GM21526 (cell line): ENCODE data around the gene MON1A.

Experiments
- ATAC-seq: cut with Tn5 transposase; IDR thresholded peaks from one replicate; pipeline ENCODE4 v1.9.1; 2021; ENCODE audit warnings: moderate library complexity; ENCODE audit not compliant: unreplicated experiment, low FRiP score

MON1A gene

DNA sequence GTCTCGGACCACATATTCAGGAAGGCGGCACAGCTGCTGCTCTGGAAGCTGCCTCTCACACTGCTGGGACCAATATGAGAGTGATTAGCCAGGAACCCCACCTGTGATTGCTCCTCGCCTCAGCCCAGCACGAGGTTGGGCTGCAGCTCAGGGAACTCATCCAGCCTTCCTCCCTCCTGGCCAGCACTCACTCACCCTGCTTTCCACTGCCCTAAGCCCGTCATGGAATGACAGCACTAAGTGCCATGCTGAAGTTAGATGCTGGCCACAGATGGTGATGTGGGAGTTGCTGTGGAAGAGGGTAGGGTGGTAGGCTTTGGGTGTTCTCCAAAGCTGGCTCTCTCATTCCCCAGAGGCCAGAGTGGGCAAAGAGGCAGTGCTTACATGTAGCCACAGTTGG lies 33.3 kb downstream of the MON1A start:
- no peak for ATAC-seq

DNA sequence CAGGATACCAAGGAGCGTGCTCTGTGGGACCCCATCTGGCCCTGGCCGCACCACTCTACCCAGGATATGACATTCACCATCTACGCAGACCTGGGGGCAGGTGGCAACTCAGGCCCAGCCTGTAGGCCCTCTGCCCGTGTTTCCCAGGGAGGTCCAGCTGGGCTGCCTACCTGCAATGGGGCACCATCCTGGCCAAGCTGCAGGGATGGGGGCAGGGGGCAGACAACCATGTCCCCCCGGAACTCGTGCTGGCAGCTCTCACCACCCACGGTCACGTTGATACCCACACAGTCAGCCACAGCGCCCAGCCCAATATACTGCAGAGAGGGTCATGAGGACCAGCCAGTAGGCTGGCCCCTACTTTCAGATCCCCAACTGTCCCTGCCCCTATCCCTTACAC lies 33.8 kb downstream of the MON1A start:
- ATAC-seq, result no peak

DNA sequence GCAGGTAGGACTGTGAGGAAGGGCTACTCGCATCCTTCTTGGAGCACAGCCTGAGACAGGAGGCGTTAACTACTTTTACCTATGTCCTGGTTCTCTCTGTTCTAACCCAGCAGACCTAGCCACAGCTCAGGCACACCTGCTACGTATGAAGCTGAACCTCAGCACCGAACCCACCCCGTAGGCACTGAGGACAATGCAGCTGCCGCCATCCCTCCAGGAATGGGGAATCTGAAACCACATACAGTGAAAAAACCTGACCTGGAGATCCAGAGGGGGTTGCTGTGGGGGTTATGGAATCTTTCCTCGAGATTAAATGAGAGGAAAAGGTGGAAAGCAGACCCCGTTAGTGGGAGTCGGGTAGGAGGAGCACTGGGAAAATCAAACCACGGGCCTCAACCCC lies 40.3 kb downstream of the MON1A start:
- no peak for ATAC-seq

DNA sequence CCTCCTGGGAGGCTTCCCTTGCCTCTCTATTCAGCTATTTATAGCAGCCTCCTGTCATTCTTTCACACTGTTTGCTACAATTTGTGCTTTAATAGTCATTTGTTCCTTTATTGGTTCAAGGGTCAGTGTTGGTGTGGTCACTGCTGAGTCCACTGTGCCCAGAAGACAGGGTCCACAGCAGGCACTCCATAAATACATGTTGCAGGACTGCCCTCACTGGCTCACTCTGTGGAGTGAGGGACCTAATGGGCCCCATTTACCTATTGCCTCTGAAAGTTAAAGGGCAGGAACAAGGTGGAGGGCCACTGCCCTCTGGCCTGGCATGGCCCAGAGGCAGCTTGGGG lies 42.7 kb downstream of the MON1A start:
- no peak for ATAC-seq

DNA sequence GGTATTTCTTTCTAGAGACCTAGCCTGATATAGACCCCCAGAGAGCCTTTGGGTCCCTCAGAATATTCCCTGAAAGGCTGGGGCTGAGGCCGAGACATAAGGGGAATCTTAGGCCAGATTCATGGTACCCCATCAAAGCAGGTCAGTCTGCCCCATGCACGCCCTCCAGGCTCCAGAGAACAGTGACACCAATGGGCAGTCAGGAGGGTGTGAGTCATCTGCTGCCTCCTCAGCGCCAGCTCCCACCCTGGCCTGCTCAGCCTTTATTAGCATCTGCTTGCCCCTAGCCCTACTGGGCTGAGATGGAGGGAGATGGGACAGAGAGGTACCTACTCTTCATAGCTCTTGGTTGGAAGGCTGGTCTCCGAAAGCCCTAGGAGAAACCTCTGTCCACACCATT lies 45.6 kb downstream of the MON1A start:
- ATAC-seq, result no peak

DNA sequence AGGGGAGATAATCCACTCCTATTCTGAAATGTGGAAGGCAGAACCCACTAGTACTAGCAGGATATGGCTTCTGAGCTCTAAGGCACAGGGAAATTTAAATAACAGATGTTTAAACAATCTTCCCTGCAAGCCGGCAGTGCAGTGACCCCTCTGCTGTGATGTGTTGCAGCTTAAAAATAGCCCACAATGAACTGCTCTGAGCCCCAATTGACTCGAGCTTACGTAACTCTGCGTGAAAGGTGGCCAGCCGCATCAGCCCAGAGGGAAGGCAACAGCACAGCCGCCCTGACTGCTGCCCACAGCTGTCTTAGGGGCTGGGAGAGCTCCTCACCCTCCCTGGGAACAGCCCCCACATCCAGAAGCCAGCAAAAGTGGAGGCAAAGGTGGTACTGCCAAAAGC lies 47.4 kb downstream of the MON1A start:
- no peak for ATAC-seq

DNA sequence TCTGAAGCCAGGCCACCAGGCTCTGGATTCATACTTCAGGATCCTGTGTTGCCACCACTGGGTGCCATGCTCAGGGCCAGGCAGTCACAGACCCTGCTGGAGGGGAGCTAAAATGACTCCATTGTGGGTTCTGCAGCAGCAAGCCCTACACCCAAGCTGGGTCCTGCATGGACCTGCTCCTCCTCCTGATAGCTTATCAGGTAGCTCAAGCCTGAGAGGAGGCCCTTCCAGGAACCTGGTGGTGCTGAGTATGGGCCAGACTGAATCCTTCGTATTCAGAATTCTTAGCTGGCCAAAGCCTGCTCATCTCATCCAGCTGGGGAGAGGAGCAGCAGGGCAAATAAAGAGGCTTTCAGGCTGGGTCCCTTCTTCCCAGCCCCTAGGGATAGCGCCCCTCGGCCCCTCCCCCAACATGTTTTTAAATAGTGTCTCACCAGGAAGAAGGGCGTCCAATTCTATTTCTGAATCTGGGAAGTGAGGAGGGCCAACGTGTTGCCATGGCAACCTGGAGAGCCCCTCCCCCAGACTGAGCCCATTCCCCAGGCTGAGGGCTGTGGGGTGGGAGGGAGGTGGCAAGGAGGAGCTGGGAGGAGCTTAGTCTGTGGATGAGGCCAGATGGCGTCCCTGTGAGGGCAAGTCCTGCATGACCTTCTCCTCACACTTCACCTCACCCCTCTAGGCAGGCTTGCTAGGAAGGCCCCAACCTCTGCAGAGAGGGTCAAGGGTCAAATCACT lies 48.9 kb downstream of the MON1A start:
- ATAC-seq, result no peak

DNA sequence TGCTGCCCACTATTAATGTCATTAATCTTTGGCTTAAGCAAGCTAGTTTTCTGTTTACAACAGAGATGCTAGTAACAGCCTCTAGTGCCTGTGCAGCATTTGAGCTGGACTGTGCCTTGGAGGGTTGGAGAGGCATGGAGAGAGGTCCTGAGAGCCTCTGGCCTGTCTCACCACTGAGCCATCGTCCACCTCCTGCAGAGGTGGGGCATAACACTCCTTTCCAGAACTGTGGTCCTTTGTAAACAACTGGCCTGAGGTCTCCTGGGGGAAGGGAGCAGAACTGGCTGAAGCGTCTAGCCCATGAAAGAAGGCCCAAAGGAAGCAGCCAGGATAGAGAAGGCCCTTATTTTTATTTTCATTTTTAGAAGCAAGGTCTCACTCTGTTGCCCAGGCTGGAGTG lies 49.9 kb downstream of the MON1A start:
- ATAC-seq, result no peak

DNA sequence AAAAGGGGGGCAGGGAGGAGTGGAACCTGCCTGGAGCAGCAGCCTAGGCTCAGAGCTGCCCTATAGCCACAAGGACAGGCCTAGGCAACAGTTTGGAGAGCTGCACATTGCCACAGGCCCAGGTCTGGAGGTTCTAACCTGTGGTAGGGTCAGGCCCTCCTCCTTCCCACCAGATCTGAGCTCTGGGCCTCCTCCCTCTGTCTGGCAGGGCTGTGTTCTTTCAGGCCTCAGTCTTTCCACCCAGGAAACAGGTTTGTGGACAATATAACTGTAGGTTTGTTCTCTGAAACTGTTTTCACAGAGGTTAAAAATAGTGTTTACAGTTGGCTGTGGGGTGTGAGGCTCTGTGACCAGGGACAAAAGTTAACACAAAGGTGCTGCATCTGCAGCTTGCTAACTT lies 50.9 kb downstream of the MON1A start:
- ATAC-seq, result no peak

DNA sequence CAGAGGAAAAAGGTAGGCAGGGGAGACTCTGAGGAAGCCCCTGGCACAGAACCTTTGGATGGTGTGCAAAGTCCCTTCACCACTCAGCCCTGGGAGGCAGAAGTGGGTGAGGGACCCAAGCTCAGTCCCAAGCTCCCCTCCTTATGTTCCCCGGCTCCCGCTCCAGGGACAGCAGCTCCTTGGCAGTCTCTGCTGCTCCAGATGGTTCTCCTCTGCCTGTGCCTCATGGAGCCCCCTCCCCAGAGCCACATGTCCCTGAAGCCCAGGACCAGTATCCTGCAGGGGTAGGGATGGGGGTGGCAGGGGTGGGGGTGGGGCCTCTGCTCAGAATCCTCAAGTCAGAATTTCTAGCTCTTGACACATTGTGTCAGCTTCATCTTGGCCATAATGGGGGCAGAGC lies 51.9 kb downstream of the MON1A start:
- no peak for ATAC-seq

DNA sequence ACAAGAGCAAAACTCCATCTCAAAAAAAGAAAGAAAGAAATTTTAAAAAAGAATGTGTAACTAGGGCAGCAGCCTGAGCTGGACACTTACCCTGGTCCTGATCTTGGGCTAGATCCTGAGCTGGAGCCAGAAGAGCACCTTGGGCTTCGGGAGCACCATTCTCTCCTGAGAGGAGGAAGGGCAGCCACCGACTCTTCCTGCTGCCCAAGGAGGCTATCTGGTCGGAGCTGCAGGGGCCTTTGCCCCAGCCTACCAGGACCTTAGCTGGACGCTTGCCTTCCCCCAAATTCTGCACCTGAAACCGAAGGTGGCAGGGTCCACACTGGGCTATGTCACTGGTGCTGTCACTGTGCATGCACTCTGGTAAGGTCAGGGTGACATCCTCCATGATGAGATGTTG lies 53.0 kb downstream of the MON1A start:
- no peak for ATAC-seq

DNA sequence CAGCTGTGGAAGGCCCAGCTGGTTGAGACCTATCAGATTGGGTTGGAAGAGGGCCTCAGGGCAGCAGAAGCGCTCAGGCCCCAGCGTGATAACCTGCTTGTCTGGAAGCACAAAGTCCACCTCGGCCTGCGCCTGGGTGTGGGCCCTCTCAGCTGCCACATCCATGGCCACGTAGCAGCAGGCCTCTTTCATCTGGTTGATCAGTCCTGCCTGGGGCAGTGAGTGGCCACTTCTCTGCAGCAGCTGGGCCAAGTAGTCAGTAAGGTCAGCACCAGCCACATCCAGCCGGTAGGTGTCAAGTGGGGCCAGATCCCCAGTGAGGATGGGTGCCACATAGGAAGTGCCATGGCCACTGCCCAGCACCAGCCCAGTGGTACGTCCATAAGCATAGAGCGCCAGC lies 56.0 kb downstream of the MON1A start:
- ATAC-seq, result no peak

DNA sequence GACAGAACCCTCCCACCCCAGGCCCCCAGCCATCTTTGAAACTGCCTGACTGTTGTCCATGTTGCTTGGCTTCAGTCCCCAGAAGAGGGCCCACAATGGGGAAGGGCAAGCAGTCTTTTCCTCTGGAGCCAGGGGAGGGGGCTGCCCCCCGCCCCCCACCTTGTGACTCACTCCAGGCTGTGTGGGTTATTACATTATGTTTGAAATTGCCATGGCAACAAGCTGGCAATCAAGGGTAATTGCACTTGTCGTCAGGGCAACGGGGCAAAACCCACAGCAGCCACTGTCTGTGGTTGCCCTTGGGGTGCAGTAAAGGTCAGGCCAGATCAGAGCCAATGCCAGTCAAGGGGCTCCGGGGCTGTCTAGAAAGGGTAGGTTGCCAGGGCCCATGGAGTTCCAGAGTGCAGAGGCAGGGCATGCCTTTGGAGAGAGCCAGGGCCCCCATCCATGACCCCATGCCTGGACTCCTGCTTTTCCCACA lies 56.8 kb downstream of the MON1A start:
- no peak for ATAC-seq

DNA sequence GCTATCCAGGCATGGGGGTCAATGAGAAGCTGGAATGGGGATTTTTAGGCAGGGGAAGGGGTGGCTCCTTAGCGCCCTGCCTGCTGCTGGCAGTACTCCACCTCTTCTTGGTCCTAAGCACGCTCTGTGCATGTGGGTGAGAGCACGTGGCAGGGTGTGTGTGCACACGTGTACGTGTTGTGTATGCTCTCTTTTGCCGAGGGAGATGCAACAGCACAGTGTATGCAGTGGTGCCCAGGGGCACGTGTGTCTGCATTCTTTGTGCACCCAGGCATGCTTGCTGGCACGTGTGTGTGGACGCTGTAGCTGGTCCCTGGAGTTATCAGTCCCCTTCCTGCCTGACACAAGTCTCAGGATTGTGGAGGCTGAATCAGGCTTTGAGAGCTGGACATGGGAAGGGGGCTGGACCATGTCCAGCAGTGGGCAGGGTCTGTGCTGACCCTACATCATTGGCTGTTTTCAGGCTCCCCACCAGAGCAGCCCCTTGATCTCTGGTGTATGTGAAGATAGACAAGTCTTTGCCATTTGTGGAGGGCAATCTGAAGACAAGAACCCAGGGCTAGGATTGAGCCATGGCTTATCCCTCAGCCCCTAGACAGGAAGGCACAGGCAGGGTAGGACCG lies 58.0 kb downstream of the MON1A start:
- no peak for ATAC-seq

DNA sequence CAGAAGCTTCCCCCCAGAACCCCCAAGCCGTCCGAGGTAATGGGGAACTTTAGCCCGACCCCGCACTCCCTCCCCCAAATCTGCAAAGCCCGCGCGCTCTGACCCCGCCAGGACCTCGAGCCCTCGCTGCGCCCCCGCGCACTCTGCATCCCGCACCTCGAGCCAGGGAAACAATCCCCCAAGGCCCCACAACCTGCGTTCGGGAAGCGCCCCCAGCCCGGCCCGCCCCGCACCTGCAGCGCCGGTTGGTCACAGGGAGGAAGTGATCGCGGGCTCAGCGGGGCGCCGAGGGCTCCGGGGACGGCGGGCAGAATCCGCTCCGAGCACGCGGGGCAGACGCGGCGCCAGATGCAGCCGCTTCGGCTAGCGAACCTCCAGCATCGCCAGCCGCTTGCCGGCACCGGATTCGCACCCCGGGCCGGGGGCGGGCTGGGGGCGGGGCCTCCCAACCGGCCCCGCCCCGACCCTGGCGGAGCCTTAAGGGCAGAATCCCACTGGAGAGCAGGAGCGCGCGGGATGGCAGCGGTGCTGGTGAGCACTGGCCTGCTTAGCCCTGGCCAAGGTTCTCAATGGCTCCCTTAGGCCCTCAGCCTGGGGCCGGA lies 60.0 kb downstream of the MON1A start, which contains the start of gene CAMKV:
TSS of gene CAMKV (minus strand) at position 382 of the 602 bp plus-strand sequence. CDS start 7,518 bp downstream, outside the sequence.
- no peak for ATAC-seq

DNA sequence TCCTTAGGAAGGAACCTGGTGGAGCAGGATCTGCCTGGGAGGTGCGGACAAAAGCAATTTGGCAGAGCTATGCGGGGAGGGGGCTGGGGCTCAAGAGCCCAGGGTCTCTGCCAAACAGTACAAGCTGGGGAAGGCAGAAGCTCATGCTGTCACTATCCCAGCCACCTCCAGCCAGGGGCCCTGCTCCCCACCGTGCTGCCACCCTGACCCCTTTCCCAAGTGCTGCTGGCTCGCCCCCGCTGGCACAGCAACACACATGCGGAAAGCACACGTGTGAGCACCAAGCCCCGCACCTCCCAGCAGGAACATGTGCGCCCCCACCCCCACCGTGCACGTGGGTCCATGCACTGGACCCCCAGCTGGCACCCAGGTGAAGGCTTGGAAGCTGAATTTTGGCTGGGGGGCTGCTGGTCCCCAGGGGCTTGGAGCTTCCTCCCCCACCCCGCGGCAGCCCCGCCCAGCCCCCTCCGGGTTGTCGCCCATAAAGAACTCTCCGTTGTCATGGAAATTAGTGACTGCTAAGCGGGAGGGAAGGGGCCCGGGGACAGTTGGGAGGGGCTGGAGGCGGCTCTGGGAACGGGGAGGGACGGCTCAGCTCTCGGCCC lies 60.6 kb downstream of the MON1A start:
- ATAC-seq, result no peak

DNA sequence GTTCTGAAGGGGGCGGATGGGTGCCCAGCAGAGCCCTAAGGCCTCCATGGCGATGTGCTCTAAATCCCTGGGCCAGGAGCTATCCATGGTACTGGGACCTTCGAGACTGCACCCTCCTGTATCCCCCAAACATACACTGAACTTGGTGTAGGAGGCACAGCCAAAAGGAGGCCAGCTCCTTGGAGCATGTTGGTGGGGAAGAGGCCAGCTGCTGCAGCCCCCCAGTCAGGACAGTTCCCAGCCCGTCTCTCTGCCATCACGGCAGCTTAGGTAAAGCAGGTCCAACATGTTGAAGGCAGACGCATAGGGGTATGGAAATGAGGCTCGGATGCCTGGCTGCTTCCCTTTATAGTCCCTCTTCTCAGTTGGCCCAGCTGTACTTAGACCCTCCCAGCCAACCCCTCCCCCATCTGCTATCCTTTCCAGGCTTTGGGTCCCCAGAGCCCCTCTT lies 61.7 kb downstream of the MON1A start:
- ATAC-seq, result no peak

DNA sequence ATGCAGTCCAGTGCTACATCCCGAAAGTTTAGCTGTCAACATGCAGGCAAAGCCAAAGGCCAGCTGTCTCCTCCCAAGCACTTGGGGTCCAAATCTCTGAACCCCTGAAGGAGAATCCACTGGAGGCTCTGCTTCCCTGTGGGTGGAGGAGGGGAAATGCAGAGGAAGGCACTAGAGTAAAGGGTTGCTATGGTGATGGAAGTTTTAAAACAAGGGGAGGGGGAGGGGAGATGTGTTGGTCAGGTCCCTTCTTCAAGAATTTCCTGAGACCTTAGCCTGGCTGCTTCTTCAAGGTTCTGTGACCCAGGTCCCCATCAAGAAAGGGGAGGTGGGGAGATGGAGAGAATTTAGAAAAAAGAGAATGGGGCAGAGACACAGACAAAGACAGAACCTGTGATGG lies 62.2 kb downstream of the MON1A start:
- ATAC-seq, result no peak

DNA sequence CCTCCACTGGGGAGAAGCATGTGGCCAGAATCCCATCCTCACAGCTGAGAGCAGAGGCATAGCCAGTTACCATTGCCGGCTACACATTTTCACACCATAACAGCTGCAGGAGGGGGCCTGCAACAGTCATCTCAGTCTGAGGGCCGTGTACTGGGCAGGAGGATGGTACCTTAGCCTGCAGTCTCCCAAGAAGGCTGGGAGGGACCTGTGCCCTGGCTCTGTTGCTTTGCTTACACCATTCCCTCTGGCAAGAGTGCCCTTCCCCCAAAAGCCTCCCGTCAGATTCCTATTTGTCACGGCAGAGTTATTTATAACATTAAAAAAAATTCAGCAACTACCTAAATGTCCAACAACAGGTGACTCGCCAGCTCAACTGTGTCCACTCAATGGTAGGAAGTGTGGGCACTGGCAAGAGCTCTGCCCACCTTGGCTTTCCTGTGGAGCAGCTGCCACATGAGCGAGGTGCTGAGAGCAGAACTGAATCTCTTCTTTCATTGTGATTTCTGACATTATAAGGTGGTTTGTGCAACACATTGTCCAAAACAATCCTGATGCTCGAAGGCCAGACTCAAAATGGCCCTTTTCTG lies 64.3 kb downstream of the MON1A start:
- ATAC-seq, result no peak

DNA sequence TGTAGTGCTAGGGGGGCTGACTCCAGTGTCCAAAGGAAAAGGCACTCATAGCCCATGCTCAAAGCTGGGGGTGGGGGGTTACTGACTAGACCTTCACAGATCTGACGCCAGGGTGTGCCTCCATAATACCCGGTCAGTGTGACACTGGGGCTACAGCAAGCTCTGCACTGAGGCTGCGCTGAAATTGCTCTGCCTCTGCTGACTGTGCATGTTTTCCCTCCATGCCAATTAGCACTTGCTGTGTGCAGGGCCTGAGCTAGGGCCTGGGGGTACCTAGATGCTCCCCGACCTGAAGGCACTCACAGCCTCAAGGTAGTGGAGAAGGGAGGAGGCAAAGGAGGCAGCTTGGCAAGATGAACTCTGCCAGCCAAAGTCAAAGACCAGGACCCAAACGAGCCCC lies 65.1 kb downstream of the MON1A start:
- ATAC-seq, result no peak
